PC-9 (cell line): Measurements from ENCODE around the gene RNF182.
A peak's percentile ranks its signal among the peaks of the same experiment; 100 is the strongest.

Experiments used
- CTCF ChIP-seq: fragments of 200-600 bp; sonication (generic); conservative IDR thresholded peaks from 2 replicates; pipeline ENCODE4 v1.6.1; 2017; ENCODE audit warnings: mixed run types, antibody characterized with exemption, mild to moderate bottlenecking, moderate library complexity
- EZH2 ChIP-seq: fragments of 200-600 bp; sonication (generic); IDR thresholded peaks from 2 replicates; pipeline ENCODE4 v1.8.0; 2017; ENCODE audit warnings: antibody characterized with exemption, low read depth

- TF ChIP-seq CTCF = peak; percentile 92
- no peak for TF ChIP-seq EZH2
These were observed 15.8 kb upstream of the RNF182 start for GRCh38 chr6:13908955-13909381.
